H1 (cell line): ENCODE measurements around the gene SGPP2. TPM values are rescaled to one million over a fixed set of nuclear protein-coding genes. Genes with fewer than 3 reads are reported as not detected.

ENCODE experiments used
- CBX8 ChIP-seq: fragments of 300-800, 300-1000 bp; sonication (generic); IDR thresholded peaks from 2 replicates; pipeline ENCODE4 v1.7.1; 2016; ENCODE audit warnings: low read depth, low read length, borderline replicate concordance
- EP300 ChIP-seq, 2 experiments: IDR thresholded peaks; 1 replicate in 1 of 2; 2 replicates in 1 of 2; pipeline ENCODE4 v1.6.1; 2011 to 2012; ENCODE audit warnings: low read depth in 2 of 2, low read length in 2 of 2, mild to moderate bottlenecking in 2 of 2, borderline replicate concordance in 1 of 2, inconsistent platforms in 1 of 2, moderate library complexity in 1 of 2
- EZH2 ChIP-seq: fragments of 200-600 bp; sonication (generic); IDR thresholded peaks from 2 replicates; pipeline ENCODE4 v1.7.1; 2012; ENCODE audit warnings: low read depth, mild to moderate bottlenecking, moderate library complexity, low read length, inconsistent platforms; ENCODE audit not compliant: severe bottlenecking
- JUN ChIP-seq: IDR thresholded peaks from 2 replicates; pipeline ENCODE4 v1.6.1; 2011; ENCODE audit warnings: low read depth, mild to moderate bottlenecking, improper control_type of control experiment, low read length
- JUND ChIP-seq: IDR thresholded peaks from 2 replicates; pipeline ENCODE4 v1.6.1; 2011; ENCODE audit warnings: mild to moderate bottlenecking, improper control_type of control experiment, low read length
- KDM5A ChIP-seq: fragments of 200-600 bp; IDR thresholded peaks from 2 replicates; pipeline ENCODE4 v1.7.1; 2012; ENCODE audit warnings: mild to moderate bottlenecking, low read length, inconsistent platforms, mixed read lengths
- RXRA ChIP-seq: IDR thresholded peaks from 2 replicates; pipeline ENCODE4 v1.6.1; 2011; ENCODE audit warnings: low read depth, mild to moderate bottlenecking, low read length, moderate library complexity; ENCODE audit not compliant: insufficient read depth
- SUZ12 ChIP-seq: fragments of 200-600 bp; sonication (generic); IDR thresholded peaks from 2 replicates; pipeline ENCODE4 v1.6.1; 2012; ENCODE audit warnings: mild to moderate bottlenecking, inconsistent platforms, low read length, moderate library complexity, mixed read lengths
- polyA plus RNA-seq, 7 experiments: library from polyadenylated mRNA; depleted of rRNA in 3 of 7; stranded (reverse) in 5 of 7; unstranded in 2 of 7; fragments of >200 nt in 5 of 7; fragments of 200-250 nt in 2 of 7; gene quantifications; 1 replicate in 5 of 7; 2 replicates in 1 of 7; 4 replicates in 1 of 7; pipeline versions ENCODE4 v1.2.1 to v1.2.3, GENCODE V29; 2011 to 2013; ENCODE audit warnings: missing spikeins in 2 of 7, mixed read lengths in 2 of 7
- total RNA-seq: library from RNA; stranded (reverse); fragmentation: NEBNext Ultra II Directional; extraction: Animal tissue kit (Norgen Biotek cat#: 25700); gene quantifications from 2 replicates; pipeline ENCODE4 v1.2.1, GENCODE V29; 2021
- TF ChIP-seq, protein P1 (sequence below): fragments of 300-600 bp; sonication (generic); IDR thresholded peaks from 2 replicates; pipeline ENCODE4 v1.7.1; 2012; ENCODE audit warnings: low read length, moderate library complexity, mild to moderate bottlenecking, inconsistent platforms; ENCODE audit not compliant: insufficient replicate concordance

SGPP2 gene
- total and polyA plus RNA-seq, 2 of the 8 experiments (the other 6 are each of a cell fraction or from before 2014, with no cell fraction given) = 0.29 TPM; not detected in 1

DNA sequence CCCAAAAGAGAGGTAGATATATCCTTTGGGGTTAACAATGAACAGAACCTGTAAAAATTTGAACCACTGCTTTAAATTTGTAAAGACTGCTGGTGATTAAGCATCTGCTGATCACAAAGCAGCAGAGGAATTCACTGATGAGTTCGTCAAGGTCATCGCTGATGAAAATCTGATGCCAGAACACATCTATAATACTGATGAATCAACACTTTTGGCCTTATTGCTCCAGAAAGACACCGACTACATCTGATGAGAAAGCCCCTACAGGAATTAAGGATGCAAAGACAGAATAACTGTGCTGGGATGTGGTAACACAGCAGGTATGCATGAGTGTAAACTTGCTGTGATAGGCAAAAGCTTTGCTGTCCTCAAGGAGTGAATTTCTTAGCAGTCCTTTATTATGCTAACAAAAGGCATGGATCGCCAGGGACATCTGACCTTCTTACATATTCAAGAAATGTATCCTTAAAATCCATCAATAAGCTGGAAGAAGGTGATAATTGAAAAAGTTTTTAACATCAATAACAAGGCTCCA is 30.5 kb upstream of the SGPP2 start (continued):
- TF ChIP-seq, protein P1, sequence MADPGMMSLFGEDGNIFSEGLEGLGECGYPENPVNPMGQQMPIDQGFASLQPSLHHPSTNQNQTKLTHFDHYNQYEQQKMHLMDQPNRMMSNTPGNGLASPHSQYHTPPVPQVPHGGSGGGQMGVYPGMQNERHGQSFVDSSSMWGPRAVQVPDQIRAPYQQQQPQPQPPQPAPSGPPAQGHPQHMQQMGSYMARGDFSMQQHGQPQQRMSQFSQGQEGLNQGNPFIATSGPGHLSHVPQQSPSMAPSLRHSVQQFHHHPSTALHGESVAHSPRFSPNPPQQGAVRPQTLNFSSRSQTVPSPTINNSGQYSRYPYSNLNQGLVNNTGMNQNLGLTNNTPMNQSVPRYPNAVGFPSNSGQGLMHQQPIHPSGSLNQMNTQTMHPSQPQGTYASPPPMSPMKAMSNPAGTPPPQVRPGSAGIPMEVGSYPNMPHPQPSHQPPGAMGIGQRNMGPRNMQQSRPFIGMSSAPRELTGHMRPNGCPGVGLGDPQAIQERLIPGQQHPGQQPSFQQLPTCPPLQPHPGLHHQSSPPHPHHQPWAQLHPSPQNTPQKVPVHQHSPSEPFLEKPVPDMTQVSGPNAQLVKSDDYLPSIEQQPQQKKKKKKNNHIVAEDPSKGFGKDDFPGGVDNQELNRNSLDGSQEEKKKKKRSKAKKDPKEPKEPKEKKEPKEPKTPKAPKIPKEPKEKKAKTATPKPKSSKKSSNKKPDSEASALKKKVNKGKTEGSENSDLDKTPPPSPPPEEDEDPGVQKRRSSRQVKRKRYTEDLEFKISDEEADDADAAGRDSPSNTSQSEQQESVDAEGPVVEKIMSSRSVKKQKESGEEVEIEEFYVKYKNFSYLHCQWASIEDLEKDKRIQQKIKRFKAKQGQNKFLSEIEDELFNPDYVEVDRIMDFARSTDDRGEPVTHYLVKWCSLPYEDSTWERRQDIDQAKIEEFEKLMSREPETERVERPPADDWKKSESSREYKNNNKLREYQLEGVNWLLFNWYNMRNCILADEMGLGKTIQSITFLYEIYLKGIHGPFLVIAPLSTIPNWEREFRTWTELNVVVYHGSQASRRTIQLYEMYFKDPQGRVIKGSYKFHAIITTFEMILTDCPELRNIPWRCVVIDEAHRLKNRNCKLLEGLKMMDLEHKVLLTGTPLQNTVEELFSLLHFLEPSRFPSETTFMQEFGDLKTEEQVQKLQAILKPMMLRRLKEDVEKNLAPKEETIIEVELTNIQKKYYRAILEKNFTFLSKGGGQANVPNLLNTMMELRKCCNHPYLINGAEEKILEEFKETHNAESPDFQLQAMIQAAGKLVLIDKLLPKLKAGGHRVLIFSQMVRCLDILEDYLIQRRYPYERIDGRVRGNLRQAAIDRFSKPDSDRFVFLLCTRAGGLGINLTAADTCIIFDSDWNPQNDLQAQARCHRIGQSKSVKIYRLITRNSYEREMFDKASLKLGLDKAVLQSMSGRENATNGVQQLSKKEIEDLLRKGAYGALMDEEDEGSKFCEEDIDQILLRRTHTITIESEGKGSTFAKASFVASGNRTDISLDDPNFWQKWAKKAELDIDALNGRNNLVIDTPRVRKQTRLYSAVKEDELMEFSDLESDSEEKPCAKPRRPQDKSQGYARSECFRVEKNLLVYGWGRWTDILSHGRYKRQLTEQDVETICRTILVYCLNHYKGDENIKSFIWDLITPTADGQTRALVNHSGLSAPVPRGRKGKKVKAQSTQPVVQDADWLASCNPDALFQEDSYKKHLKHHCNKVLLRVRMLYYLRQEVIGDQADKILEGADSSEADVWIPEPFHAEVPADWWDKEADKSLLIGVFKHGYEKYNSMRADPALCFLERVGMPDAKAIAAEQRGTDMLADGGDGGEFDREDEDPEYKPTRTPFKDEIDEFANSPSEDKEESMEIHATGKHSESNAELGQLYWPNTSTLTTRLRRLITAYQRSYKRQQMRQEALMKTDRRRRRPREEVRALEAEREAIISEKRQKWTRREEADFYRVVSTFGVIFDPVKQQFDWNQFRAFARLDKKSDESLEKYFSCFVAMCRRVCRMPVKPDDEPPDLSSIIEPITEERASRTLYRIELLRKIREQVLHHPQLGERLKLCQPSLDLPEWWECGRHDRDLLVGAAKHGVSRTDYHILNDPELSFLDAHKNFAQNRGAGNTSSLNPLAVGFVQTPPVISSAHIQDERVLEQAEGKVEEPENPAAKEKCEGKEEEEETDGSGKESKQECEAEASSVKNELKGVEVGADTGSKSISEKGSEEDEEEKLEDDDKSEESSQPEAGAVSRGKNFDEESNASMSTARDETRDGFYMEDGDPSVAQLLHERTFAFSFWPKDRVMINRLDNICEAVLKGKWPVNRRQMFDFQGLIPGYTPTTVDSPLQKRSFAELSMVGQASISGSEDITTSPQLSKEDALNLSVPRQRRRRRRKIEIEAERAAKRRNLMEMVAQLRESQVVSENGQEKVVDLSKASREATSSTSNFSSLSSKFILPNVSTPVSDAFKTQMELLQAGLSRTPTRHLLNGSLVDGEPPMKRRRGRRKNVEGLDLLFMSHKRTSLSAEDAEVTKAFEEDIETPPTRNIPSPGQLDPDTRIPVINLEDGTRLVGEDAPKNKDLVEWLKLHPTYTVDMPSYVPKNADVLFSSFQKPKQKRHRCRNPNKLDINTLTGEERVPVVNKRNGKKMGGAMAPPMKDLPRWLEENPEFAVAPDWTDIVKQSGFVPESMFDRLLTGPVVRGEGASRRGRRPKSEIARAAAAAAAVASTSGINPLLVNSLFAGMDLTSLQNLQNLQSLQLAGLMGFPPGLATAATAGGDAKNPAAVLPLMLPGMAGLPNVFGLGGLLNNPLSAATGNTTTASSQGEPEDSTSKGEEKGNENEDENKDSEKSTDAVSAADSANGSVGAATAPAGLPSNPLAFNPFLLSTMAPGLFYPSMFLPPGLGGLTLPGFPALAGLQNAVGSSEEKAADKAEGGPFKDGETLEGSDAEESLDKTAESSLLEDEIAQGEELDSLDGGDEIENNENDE = no peak
- TF ChIP-seq RXRA (no peak), EZH2 (no peak), KDM5A (no peak), EP300 (IDR thresholded peaks at IDR 0.05; ENCODE audit: borderline replicate concordance in 1 of 2, low read depth in 2 of 2, low read length in 2 of 2) (no peak), CBX8 (no peak), SUZ12 (no peak), JUN (no peak), JUND (no peak)
